Prostate gland (tissue), 2 donors: ENCODE data around the gene SH2D3A.

ENCODE experiments used
- POLR2A ChIP-seq: fragments of 450-650 bp; IDR thresholded peaks from one replicate; pipeline ENCODE4 v1.6.1; 2016; ENCODE audit warnings: antibody characterized with exemption, mild to moderate bottlenecking
- POLR2AphosphoS5 ChIP-seq: sonication (generic); formaldehyde crosslinking; IDR thresholded peaks from one replicate; pipeline ENCODE4 v1.6.1; 2017; ENCODE audit warnings: antibody characterized with exemption
- TF ChIP-seq, protein P1 (sequence below), 4 experiments: fragments of 200-600 bp in 2 of 4; fragments of 450-650 bp in 2 of 4; sonication (generic) in 2 of 4; IDR thresholded peaks; 1 replicate in 3 of 4; 2 replicates in 1 of 4; pipeline ENCODE4 v1.5.1; 2016 to 2019; ENCODE audit warnings: antibody characterized with exemption in 4 of 4, mild to moderate bottlenecking in 2 of 4, moderate library complexity in 2 of 4

- TF ChIP-seq POLR2AphosphoS5: no peak
- TF ChIP-seq, protein P1, sequence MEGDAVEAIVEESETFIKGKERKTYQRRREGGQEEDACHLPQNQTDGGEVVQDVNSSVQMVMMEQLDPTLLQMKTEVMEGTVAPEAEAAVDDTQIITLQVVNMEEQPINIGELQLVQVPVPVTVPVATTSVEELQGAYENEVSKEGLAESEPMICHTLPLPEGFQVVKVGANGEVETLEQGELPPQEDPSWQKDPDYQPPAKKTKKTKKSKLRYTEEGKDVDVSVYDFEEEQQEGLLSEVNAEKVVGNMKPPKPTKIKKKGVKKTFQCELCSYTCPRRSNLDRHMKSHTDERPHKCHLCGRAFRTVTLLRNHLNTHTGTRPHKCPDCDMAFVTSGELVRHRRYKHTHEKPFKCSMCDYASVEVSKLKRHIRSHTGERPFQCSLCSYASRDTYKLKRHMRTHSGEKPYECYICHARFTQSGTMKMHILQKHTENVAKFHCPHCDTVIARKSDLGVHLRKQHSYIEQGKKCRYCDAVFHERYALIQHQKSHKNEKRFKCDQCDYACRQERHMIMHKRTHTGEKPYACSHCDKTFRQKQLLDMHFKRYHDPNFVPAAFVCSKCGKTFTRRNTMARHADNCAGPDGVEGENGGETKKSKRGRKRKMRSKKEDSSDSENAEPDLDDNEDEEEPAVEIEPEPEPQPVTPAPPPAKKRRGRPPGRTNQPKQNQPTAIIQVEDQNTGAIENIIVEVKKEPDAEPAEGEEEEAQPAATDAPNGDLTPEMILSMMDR (IDR thresholded peaks at IDR 0.05): no peak
- TF ChIP-seq POLR2A: no peak
These were observed 55.6 kb downstream of the SH2D3A start for GRCh38 chr19:6711605-6712004.
